ENCODE data around the gene ABCA13.

ABCA13 gene

GRCh38 chr7:48525736-48526732 is 354.8 kb downstream of the ABCA13 start:
- no peak for DNase-seq

- no peak for DNase-seq
Observed at GRCh38 chr7:48528646-48529045, 357.4 kb downstream of the ABCA13 start.

DNA sequence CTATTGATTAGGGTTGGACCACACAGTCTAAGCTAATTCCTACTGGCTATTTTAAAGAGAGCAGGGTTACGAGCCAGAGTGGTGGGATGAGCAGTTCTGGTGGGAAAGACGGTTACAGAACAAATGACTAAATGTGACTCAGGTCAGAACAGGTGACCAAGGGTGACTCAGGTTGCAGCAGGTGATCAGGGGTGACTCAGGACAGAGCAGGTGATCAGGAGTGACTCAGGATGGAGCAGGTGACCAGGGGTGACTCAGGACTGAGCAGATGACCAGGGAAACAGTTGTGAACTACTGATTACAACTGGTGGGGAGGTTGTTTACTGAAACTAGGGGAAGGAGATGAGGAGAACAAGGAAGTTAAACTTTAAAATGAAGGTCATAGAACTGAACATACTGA is 366.3 kb downstream of the ABCA13 start:
- no peak for DNase-seq

GRCh38 chr7:48540746-48541145 is 369.5 kb downstream of the ABCA13 start:
- no peak for DNase-seq

GRCh38 chr7:48548667-48549066 is 377.4 kb downstream of the ABCA13 start:
- no peak for DNase-seq

- no peak for DNase-seq
Observed at GRCh38 chr7:48551652-48552051, 380.4 kb downstream of the ABCA13 start.

DNA sequence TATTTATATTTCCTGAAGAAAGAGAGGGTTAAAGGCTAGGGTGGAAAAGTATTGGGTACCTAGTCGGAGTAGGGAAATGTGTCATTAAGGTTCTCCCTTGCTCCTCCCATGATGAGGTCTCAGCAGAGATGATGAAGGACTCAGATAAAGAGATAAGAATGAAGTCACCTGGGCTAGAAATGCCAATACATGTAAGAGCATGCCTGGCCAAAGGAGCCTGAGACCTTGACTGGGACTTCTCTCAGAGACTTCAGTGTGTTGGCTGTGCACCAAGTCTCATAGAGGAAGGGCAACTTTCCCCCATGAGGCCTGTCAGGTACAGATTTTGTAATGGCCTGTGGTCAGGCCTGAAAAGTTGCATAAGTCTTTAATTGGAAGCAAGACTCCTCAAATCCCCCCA is 392.1 kb downstream of the ABCA13 start:
- DNase-seq, result no peak

DNA sequence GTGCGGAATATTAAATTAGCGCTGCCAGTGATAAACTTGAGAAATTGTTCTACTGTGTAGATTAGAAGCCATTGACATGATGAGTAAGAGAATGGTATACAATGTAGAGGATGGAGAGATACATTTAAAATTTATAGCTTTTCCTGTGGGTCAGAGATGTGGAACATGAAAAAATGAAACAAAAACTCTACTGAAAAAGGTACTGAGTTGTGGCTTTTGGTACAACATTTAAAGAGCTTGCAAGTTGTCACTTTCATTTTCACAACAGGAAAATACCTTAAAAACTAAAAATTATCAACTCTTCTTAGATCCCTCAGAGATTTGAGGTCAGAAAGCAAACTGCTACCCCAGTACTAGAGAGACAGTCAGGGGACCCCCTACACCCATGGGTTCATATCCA is 404.3 kb downstream of the ABCA13 start:
- DNase-seq, result no peak

DNA sequence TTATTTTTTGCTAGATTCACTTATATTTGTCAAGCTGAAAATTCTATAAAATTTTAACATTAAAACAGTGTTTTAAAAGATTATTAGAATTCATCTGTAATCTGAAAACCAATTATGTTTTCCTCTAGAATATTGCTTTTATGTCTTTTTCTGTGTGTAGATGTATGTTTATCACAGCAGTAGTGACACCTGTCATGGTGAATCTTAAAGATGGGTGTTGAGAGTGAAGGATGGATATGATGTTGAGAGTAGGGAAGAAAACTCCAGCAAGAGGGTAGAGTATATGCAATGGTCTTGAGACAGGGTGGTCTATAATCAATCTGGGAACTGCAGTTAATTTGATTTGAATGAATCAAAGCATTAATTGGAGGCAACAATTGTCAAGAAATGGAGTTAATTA is 416.2 kb downstream of the ABCA13 start:
- no peak for DNase-seq

GRCh38 chr7:48594349-48594748 is 423.1 kb downstream of the ABCA13 start:
- no peak for DNase-seq

DNA sequence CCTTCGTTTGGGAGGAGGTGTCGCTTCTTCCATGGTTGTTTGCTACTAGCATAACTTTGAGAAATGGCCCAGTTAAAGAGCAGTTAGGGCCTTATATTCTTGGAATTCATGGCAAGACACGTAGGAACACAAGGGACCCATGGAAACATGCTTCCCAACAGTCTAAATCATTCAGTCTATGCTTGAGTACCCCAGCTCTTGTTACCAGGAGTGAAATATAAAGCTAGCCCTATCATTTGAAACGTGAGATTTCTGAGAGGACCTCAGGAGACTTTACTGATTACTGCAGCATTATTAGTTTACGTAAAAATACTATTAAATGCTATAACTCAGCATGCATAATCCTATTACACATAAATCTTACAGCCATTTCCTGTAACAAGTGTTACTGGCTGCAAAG is 424.5 kb downstream of the ABCA13 start:
- no peak for DNase-seq

DNA sequence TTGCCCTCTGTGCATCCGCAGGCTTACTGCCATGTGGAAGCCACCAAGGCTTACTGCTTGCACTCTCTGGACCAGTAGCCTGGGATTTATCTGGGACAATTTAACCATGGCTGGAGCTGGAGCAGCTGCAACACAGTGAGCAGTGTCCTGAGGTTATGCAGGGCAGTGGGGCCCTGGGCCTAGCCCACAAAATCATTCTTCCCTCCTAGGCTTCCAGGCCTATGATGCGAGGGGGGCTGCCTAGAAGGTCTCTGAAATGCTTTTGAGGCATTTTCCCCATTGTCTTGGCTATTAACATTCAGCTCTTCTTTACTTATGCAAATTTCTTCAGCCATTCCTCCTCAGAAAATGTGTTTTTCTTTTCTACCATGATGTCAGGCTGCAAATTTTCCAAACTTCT is 439.4 kb downstream of the ABCA13 start:
- no peak for DNase-seq

- no peak for DNase-seq
Observed at GRCh38 chr7:48611993-48612392, 440.7 kb downstream of the ABCA13 start.

GRCh38 chr7:48617508-48617907 is 446.2 kb downstream of the ABCA13 start:
- no peak for DNase-seq

- no peak for DNase-seq
Observed at GRCh38 chr7:48617993-48618392, 446.7 kb downstream of the ABCA13 start.

DNA sequence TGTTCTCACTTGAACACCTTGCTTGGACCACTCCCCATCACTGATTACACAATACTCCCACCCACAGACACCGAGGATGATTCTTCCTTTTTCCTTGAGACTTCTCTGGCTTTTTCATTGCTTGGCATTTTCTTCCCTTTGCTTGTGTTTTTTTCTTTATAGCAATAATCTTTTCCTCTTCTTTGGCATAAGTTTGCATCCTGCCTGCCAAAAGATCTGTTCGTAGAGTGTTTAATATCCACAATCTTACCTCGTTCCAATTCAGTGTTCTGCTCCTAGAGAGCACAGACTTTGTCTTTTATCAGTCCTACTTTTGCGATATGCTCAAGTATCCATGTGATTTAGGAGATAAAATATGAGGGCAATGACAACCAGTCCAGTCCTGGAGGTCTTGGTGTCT is 449.8 kb downstream of the ABCA13 start:
- DNase-seq, result no peak

DNA sequence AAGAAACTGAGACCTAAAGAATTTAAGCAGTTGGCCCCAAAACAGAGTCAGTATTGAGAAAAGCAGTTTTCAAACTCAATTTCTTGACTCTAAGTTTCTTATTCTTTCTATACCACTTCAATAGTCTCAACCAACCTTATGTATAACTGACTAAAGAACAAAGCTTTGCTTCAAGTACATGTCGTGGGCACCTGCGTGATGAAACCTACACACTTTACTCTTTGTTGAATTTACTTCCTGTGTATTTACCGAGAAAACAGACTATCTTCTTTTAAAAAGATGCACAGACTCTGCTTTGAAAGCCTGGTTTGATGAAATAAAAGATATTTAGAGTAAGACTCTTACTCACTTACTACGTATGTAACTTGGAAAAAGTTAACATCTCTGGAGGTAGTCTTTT is 455.9 kb downstream of the ABCA13 start:
- no peak for DNase-seq

- DNase-seq, result no peak
Observed at GRCh38 chr7:48628793-48629349, 457.6 kb downstream of the ABCA13 start.

GRCh38 chr7:48634116-48634632 is 462.9 kb downstream of the ABCA13 start:
- no peak for DNase-seq

DNA sequence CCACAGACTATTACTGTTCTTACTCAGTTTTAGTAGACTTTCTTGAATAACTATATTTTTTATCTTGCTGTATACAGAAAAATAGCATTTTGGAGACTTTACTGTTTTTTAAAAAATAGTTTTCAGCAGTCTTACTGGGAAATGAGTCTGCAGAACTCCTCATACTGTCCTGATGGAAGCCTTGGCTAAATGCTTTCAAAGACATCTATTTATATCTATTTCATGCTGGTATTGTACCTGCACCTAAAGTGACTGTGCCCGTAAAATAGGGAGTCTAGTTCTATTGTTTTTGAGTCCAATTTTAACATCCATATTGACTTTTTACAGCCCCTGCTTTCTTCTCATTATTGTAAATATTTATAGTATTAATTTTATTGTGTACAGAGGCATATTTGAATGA is 464.5 kb downstream of the ABCA13 start:
- DNase-seq, result no peak

GRCh38 chr7:48636391-48637015 is 465.2 kb downstream of the ABCA13 start:
- no peak for DNase-seq

DNA sequence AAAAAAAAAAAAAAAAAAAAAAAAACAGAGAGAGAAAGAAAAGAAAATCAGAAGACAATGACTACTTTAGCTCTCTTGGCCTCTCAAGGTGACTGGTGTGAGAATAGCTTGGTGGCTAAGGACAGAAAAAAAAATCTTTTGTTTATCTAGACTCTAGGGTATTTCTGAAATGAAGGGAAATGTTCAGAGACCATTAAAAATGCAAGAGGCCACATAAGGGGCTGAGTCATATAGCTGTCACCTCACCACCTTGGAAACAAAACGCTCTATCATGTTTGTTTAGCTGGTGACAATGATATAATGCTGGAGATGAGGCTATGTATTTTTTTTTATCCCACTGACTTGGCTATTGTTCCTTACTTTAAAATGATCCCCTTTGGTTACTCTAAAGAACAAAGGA is 466.1 kb downstream of the ABCA13 start:
- no peak for DNase-seq

DNA sequence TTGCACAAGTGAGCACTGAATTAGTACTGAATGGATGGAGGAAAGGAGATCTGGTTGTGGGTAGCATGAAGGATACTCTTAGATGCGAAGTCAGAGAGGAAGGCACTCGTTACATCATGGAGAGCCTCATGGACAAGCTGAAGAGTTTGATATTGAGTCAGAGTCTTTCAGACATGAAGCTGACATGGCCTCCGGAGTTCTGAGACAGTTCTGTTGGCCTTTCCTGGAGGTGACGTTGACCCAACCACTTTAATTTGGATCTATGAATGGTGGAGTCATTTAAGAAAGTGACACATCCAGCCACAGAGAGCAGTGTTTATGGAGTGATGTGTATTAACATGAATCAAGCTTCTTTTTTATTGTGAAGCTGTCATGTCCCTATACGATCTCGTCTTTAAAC is 466.8 kb downstream of the ABCA13 start:
- no peak for DNase-seq
